ENCODE data around the gene COPS8.

Gene COPS8

DNA sequence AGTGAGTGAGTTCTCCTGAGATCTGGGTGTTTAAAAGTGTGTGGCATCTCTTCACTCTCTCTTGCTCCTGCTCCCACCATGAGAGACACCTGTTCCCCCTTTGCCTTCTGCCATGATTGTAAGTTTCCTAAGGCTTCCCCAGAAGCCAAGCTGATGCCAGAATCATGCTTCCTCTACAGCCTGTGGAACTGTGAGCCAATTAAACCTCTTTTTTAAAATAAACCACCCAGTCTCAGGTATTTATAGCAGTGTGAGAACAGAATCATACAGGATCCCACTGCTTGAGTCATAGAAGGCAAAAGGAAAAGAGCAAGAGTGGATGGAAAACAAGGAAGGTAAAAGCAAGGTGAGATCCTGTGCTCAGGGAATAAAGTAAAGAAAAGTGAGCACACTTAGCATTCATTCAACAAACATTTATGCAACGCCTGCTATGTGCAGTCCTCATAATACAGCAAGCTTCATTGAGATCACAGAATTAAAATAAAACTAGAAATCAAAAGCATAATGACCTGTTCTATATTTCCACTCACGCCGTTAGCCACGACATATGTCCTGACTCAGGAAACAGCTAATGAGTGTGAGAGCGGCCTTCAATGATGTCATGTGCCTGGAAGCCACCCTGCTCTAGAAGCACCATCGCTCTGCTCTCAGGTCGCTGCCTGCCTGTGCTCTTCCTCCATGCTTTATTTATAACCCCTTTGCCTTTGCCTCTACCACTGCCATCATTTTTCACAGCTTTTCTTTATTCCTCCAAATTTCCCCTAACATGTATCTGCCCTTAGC lies 11.3 kb upstream of the COPS8 start:
- peak; percentile 30 for DNase-seq (ENCODE audit: low read depth)
- TF ChIP-seq CTCF (IDR thresholded peaks at IDR 0.05; ENCODE audit: low read length, missing control alignments): no peak
- H3K4me3 ChIP-seq (replicated peaks; ENCODE audit: low read depth, low read length): no peak overlapping the region

GRCh38 chr2:237075749-237076599 lies 9.7 kb upstream of the COPS8 start:
- no peak overlapping the region for H3K4me3 ChIP-seq (replicated peaks; ENCODE audit: low read depth, low read length)

DNA sequence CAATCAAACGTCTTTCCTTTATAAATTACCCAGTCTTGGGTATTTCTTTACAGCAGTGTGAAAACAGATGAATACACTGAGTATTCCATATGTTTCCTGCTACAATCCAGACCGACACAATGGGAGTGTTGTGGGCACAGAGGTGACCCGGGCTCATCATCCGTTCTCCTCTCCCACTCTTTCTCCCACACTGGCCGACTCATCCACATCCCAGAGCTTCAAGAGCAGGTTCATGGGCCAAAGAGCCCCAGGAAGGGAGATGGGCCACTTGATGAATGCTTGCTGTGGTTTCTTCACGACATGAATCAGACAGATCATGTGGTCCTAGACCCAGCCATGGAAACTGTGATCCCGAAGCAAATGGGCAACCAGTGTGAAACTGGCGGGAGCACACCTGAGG lies 4.1 kb upstream of the COPS8 start:
- no peak overlapping the region for H3K4me3 ChIP-seq (replicated peaks; ENCODE audit: low read depth, low read length)
- no peak for DNase-seq (ENCODE audit: low read depth)
- TF ChIP-seq CTCF (IDR thresholded peaks at IDR 0.05; ENCODE audit: low read length, missing control alignments): no peak

More at GRCh38 chr2:237075749-237076599, 9.7 kb upstream of the COPS8 start:
- no peak for DNase-seq (ENCODE audit: low read depth)
- TF ChIP-seq CTCF (IDR thresholded peaks at IDR 0.05; ENCODE audit: low read length, missing control alignments): no peak

DNA sequence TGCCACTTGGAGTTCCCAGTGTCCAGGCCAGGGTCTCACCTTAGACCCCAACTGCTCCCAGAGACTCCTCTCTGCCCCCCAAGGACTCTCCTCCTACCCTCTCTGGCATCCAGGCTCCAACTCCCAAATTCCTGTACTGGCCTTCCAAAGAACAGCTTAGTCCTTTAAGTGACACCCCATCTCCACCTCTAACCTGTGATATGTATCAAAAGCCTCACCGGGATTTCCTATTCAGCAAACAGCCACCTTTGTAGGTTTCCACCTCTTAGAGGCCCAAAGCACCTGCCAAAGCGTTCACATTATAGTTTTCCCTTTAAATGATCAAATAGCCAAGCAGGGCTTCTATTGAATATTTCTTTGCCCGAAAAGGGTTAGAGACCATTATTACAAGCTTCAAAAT lies 2.7 kb upstream of the COPS8 start:
- H3K4me3 ChIP-seq (replicated peaks; ENCODE audit: low read depth, low read length): no peak overlapping the region
- TF ChIP-seq CTCF (IDR thresholded peaks at IDR 0.05; ENCODE audit: low read length, missing control alignments): no peak
- no peak for DNase-seq (ENCODE audit: low read depth)

DNA sequence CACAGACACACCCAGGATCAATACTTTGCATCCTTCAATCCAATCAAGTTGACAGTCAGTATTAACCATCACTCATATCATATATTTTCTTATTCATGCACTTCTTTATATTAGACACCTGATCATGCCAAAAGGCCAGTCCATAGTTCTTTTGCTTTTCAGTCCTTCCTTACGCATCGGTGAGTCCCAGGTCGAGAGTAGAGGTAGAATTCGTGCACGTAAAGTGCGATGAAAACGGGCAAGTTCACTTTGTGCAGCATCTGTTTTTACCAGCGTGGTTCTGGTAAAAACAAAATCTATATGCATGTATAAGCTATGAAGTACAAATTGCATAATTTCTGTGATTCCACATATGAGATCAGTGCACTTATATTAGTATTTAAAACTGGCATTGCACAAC lies 1.2 kb upstream of the COPS8 start:
- TF ChIP-seq CTCF (IDR thresholded peaks at IDR 0.05; ENCODE audit: low read length, missing control alignments): no peak
- H3K4me3 ChIP-seq (replicated peaks; ENCODE audit: low read depth, low read length): peak overlapping the region; percentile 96

GRCh38 chr2:237090906-237091305 lies 5.2 kb downstream of the COPS8 start:
- no peak overlapping the region for H3K4me3 ChIP-seq (replicated peaks; ENCODE audit: low read depth, low read length)
- peak; percentile 53 for DNase-seq (ENCODE audit: low read depth)
- no peak for TF ChIP-seq CTCF (IDR thresholded peaks at IDR 0.05; ENCODE audit: low read length, missing control alignments)

More for the DNA sequence above, 1.2 kb upstream of the COPS8 start:
- no peak for DNase-seq (ENCODE audit: low read depth)

Data from fibroblast of pulmonary artery (primary cell).